GM12865 (cell line): ENCODE data around the gene ANO1.

Experiments used
- DNase-seq: peaks from one replicate; pipeline ENCODE4 v3.0.0; 2010; ENCODE audit warnings: low read depth
- H3K4me3 ChIP-seq: 2 replicates; pipeline ENCODE4 v1.5.1; 2011; ENCODE audit warnings: mild to moderate bottlenecking, low read depth, low read length, control low read depth
- TF ChIP-seq, protein P1 (sequence below): IDR thresholded peaks from 2 replicates; pipeline ENCODE4 v1.5.1; 2011; ENCODE audit warnings: low read length, control low read depth, low read depth, inconsistent platforms; ENCODE audit not compliant: insufficient read depth; ENCODE audit errors: missing control alignments

ANO1 gene

DNA sequence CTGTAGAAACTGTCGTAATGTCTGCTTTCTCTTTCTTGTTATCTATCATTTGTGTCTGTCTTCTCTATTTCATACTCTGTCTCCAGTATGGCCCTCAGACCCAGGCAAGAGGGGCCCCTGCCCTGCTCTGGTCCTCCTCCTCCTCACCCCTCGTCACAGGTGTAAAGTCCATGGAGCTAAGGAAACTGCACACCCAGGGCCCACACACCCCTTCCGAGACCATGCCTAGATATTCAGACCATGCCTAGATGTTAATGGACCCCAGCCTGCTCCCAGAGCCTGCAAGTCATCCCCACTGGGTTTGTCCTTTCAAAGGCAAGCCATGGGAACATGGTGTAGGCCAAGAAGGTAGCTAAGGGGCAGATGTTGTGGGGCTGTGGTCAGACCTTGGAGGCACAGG lies 24.1 kb upstream of the ANO1 start:
- DNase-seq: no peak
- H3K4me3 ChIP-seq: no peak overlapping the region
- TF ChIP-seq, protein P1, sequence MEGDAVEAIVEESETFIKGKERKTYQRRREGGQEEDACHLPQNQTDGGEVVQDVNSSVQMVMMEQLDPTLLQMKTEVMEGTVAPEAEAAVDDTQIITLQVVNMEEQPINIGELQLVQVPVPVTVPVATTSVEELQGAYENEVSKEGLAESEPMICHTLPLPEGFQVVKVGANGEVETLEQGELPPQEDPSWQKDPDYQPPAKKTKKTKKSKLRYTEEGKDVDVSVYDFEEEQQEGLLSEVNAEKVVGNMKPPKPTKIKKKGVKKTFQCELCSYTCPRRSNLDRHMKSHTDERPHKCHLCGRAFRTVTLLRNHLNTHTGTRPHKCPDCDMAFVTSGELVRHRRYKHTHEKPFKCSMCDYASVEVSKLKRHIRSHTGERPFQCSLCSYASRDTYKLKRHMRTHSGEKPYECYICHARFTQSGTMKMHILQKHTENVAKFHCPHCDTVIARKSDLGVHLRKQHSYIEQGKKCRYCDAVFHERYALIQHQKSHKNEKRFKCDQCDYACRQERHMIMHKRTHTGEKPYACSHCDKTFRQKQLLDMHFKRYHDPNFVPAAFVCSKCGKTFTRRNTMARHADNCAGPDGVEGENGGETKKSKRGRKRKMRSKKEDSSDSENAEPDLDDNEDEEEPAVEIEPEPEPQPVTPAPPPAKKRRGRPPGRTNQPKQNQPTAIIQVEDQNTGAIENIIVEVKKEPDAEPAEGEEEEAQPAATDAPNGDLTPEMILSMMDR: no peak

DNA sequence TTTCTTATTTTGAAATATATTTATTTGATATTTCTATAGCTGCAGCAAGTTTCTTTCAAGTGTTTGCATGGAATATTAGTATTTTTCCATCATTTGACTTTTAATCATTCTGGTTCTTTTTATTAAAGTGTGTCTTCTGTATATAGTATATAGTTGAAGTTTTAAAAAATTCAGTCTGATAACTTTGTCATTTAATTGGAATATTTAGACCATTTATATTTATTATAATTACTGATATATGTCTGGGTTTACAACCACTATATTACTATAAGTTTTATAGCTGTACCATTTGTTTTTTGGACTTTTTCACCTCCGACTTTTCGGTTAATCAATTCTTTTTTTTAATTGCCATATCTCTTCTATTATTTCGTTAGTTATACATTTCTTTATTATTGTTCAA lies 22.7 kb upstream of the ANO1 start:
- TF ChIP-seq, protein P1: no peak
- no peak overlapping the region for H3K4me3 ChIP-seq
- no peak for DNase-seq

DNA sequence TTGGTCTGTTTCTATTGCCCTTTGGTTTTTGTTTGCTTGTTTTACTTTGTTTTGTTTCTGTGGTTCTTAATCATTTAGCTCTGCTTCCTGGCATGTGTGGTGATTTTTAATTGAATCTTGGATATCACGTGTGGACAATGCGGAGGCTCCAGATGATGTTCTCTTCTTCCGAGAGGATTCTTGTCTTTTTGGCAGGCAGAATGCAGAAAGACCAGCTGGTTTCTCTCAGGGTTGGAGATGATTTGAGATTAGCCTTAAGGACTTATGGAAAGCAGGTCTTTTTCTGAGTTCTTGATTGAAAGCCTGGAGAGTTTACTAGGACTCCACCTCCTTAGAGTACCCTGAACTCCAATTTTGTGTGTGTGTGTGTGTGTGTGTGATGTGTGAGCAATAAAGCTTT lies 21.0 kb upstream of the ANO1 start:
- no peak for DNase-seq
- TF ChIP-seq, protein P1: no peak
- H3K4me3 ChIP-seq: no peak overlapping the region

DNA sequence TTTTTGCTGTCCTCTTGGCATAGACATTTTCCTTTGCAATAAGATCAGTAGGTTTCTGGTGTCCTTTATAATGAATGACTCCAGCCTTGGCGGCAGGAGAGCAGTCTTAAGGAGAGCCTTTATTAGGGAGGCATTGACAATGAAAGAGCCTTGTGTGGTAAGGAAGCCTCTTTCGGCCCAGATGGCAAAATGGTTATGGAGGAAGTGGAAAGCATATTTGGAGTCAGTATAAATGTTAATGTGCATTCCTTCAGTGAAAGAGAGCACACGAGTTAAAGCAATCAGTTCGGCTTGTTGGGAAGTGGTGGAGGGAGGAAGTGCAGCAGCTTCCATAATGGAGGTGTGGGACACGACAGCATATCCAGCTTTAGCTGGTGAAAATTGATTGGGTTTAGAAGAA lies 18.1 kb upstream of the ANO1 start:
- no peak overlapping the region for H3K4me3 ChIP-seq
- no peak for DNase-seq
- TF ChIP-seq, protein P1: no peak

DNA sequence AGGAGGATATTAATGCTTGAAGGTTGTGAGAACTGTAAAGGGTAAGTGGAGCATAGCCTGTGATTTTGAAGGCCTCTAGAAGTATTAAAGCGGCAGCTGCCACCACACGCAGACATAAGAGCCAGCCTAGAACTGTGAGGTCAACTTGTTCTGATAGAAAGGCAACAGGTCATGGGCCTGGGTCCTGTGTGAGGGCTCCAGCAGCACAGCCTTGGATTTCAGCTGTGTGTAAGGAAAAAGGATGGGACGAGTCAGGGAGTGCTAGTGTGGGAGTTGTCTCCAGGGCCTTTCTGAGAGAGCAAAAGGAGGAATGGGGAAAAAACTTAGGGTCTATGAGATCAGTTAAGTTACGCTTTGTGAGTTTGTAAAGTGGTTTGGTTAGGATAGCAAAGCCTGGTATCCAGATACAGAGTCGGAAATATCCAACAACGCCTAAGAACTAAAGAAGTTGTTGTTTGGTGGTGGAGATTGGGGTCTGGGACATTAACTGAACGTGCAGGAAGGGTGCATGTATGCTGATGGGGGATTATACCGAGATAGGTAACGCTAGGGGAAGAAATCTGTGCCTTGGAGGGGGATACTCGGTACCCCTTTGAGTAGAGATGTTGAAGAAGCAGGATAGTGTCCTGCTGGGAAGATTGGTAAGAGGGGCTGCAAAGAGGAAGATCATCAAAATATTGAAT lies 17.4 kb upstream of the ANO1 start:
- H3K4me3 ChIP-seq: no peak overlapping the region
- TF ChIP-seq, protein P1: no peak
- no peak for DNase-seq

DNA sequence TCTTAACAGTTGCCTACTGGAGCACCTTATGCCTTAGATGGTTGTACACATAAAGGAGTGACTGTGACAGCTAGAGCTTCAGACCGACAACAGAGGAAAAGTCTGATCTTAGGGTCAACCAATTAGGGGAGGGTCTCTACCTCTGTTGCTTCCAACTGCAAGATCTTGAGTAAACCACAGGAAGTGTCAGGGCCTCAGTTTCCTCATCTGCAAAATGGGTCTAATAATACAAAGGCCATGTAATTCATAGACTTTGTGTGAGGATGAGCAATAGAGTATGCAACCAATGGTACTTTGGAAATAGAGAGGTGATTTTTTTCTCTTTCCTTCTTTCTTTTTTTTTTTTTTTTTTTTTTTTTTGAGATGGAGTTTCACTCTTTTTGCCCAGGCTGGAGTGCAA lies 16.4 kb upstream of the ANO1 start:
- no peak for DNase-seq
- no peak overlapping the region for H3K4me3 ChIP-seq
- TF ChIP-seq, protein P1: no peak

DNA sequence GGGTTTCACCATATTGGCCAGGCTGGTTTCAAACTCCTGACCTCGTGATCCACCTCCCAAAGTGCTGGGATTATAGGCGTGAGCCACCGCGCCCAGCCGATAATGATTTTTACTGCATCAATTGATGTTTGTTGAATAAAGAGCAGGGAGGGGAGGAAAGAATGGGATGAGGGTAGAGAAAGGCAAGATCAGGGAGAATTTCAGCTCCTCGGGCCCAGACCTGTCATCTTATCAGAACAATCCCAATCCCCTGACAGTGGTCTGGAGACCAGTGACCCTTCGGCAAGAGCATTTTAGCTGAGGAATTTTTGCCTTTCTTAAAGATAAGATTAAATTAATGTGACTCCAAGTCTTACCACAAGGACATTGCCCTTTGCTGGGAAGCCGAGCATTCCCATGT lies 15.0 kb upstream of the ANO1 start:
- DNase-seq: no peak
- TF ChIP-seq, protein P1: no peak
- H3K4me3 ChIP-seq: no peak overlapping the region
